ENCODE results near the gene EML6.

The EML6 gene

GRCh38 chr2:54927085-54927750, 203.8 kb downstream of the EML6 start:
- Histone ChIP-seq H3K27ac (ENCODE audit: low read length) (no peak overlapping the region), H3K9ac (ENCODE audit: low read length in 2 of 2) (no peak overlapping the region), H3K9me3 (ENCODE audit: control insufficient read depth in 2 of 2, low read length in 2 of 2) (no peaks in the 10 kb centered on the region), H3K36me3 (ENCODE audit: control insufficient read depth in 2 of 2, insufficient read depth in 2 of 2, low read length in 2 of 2) (no peaks in the 10 kb centered on the region), H3K4me3 (ENCODE audit: low read length in 2 of 2) (no peak overlapping the region), H3K27me3 (ENCODE audit: control insufficient read depth in 1 of 2, insufficient read depth in 2 of 2, low read length in 2 of 2) (no peaks in the 10 kb centered on the region), H3K4me1 (ENCODE audit: control insufficient read depth, insufficient read depth, low read length) (peaks cover 4% of the 10 kb centered on the region)

- H3K27me3 ChIP-seq (ENCODE audit: control insufficient read depth in 1 of 2, insufficient read depth in 2 of 2, low read length in 2 of 2): no peaks in the 10 kb centered on the region
- peaks cover 4% of the 10 kb centered on the region for H3K4me1 ChIP-seq (ENCODE audit: control insufficient read depth, insufficient read depth, low read length)
- H3K27ac ChIP-seq (ENCODE audit: low read length): no peak overlapping the region
- no peak overlapping the region for H3K9ac ChIP-seq (ENCODE audit: low read length in 2 of 2)
- no peak overlapping the region for H3K4me3 ChIP-seq (ENCODE audit: low read length in 2 of 2)
- no peaks in the 10 kb centered on the region for H3K36me3 ChIP-seq (ENCODE audit: control insufficient read depth in 2 of 2, insufficient read depth in 2 of 2, low read length in 2 of 2)
- H3K9me3 ChIP-seq (ENCODE audit: control insufficient read depth in 2 of 2, low read length in 2 of 2): no peaks in the 10 kb centered on the region
Measured at GRCh38 chr2:54927751-54928615, 204.5 kb downstream of the EML6 start.

GRCh38 chr2:54928719-54929118, 205.3 kb downstream of the EML6 start:
- H3K9me3 ChIP-seq (ENCODE audit: control insufficient read depth in 2 of 2, low read length in 2 of 2): no peaks in the 10 kb centered on the region
- peaks cover 4% of the 10 kb centered on the region for H3K4me1 ChIP-seq (ENCODE audit: control insufficient read depth, insufficient read depth, low read length)
- H3K36me3 ChIP-seq (ENCODE audit: control insufficient read depth in 2 of 2, insufficient read depth in 2 of 2, low read length in 2 of 2): no peaks in the 10 kb centered on the region
- H3K4me3 ChIP-seq (ENCODE audit: low read length in 2 of 2): no peak overlapping the region
- H3K9ac ChIP-seq (ENCODE audit: low read length in 2 of 2): no peak overlapping the region
- no peak overlapping the region for H3K27ac ChIP-seq (ENCODE audit: low read length)
- H3K27me3 ChIP-seq (ENCODE audit: control insufficient read depth in 1 of 2, insufficient read depth in 2 of 2, low read length in 2 of 2): no peaks in the 10 kb centered on the region

GRCh38 chr2:54931473-54931872, 208.0 kb downstream of the EML6 start:
- no peaks in the 10 kb centered on the region for H3K36me3 ChIP-seq (ENCODE audit: control insufficient read depth in 2 of 2, insufficient read depth in 2 of 2, low read length in 2 of 2)
- H3K9ac ChIP-seq (ENCODE audit: low read length in 2 of 2): no peak overlapping the region
- H3K4me1 ChIP-seq (ENCODE audit: control insufficient read depth, insufficient read depth, low read length): peaks cover 4% of the 10 kb centered on the region
- H3K9me3 ChIP-seq (ENCODE audit: control insufficient read depth in 2 of 2, low read length in 2 of 2): no peaks in the 10 kb centered on the region
- no peak overlapping the region for H3K27ac ChIP-seq (ENCODE audit: low read length)
- H3K4me3 ChIP-seq (ENCODE audit: low read length in 2 of 2): no peak overlapping the region
- no peaks in the 10 kb centered on the region for H3K27me3 ChIP-seq (ENCODE audit: control insufficient read depth in 1 of 2, insufficient read depth in 2 of 2, low read length in 2 of 2)

GRCh38 chr2:54935389-54935788, 211.9 kb downstream of the EML6 start:
- H3K9me3 ChIP-seq (ENCODE audit: control insufficient read depth in 2 of 2, low read length in 2 of 2): peaks cover 4 to 5% of the 10 kb centered on the region in 2 donors
- no peak overlapping the region for H3K27ac ChIP-seq (ENCODE audit: low read length)
- no peaks in the 10 kb centered on the region for H3K36me3 ChIP-seq (ENCODE audit: control insufficient read depth in 2 of 2, insufficient read depth in 2 of 2, low read length in 2 of 2)
- no peak overlapping the region for H3K9ac ChIP-seq (ENCODE audit: low read length in 2 of 2)
- no peaks in the 10 kb centered on the region for H3K4me1 ChIP-seq (ENCODE audit: control insufficient read depth, insufficient read depth, low read length)
- H3K27me3 ChIP-seq (ENCODE audit: control insufficient read depth in 1 of 2, insufficient read depth in 2 of 2, low read length in 2 of 2): no peaks in the 10 kb centered on the region
- no peak overlapping the region for H3K4me3 ChIP-seq (ENCODE audit: low read length in 2 of 2)

GRCh38 chr2:54936766-54937165, 213.3 kb downstream of the EML6 start:
- no peak overlapping the region for H3K4me3 ChIP-seq (ENCODE audit: low read length in 2 of 2)
- H3K9me3 ChIP-seq (ENCODE audit: control insufficient read depth in 2 of 2, low read length in 2 of 2): peaks cover 4 to 5% of the 10 kb centered on the region in 2 donors
- no peaks in the 10 kb centered on the region for H3K27me3 ChIP-seq (ENCODE audit: control insufficient read depth in 1 of 2, insufficient read depth in 2 of 2, low read length in 2 of 2)
- H3K9ac ChIP-seq (ENCODE audit: low read length in 2 of 2): no peak overlapping the region
- no peaks in the 10 kb centered on the region for H3K36me3 ChIP-seq (ENCODE audit: control insufficient read depth in 2 of 2, insufficient read depth in 2 of 2, low read length in 2 of 2)
- no peak overlapping the region for H3K27ac ChIP-seq (ENCODE audit: low read length)
- H3K4me1 ChIP-seq (ENCODE audit: control insufficient read depth, insufficient read depth, low read length): no peaks in the 10 kb centered on the region

GRCh38 chr2:54939446-54940118, 216.1 kb downstream of the EML6 start:
- Histone ChIP-seq H3K4me1 (ENCODE audit: control insufficient read depth, insufficient read depth, low read length) (no peaks in the 10 kb centered on the region), H3K9me3 (ENCODE audit: control insufficient read depth in 2 of 2, low read length in 2 of 2) (peaks cover 4 to 5% of the 10 kb centered on the region in 2 donors), H3K9ac (ENCODE audit: low read length in 2 of 2) (no peak overlapping the region), H3K27ac (ENCODE audit: low read length) (no peak overlapping the region), H3K27me3 (ENCODE audit: control insufficient read depth in 1 of 2, insufficient read depth in 2 of 2, low read length in 2 of 2) (no peaks in the 10 kb centered on the region), H3K4me3 (ENCODE audit: low read length in 2 of 2) (no peak overlapping the region), H3K36me3 (ENCODE audit: control insufficient read depth in 2 of 2, insufficient read depth in 2 of 2, low read length in 2 of 2) (no peaks in the 10 kb centered on the region)

GRCh38 chr2:54940723-54941122, 217.3 kb downstream of the EML6 start:
- peaks cover 4% of the 10 kb centered on the region for H3K4me1 ChIP-seq (ENCODE audit: control insufficient read depth, insufficient read depth, low read length)
- H3K27me3 ChIP-seq (ENCODE audit: control insufficient read depth in 1 of 2, insufficient read depth in 2 of 2, low read length in 2 of 2): no peaks in the 10 kb centered on the region
- H3K36me3 ChIP-seq (ENCODE audit: control insufficient read depth in 2 of 2, insufficient read depth in 2 of 2, low read length in 2 of 2): no peaks in the 10 kb centered on the region
- no peak overlapping the region for H3K9ac ChIP-seq (ENCODE audit: low read length in 2 of 2)
- H3K27ac ChIP-seq (ENCODE audit: low read length): no peak overlapping the region
- peaks cover 4 to 5% of the 10 kb centered on the region in 2 donors for H3K9me3 ChIP-seq (ENCODE audit: control insufficient read depth in 2 of 2, low read length in 2 of 2)
- no peak overlapping the region for H3K4me3 ChIP-seq (ENCODE audit: low read length in 2 of 2)

GRCh38 chr2:54941248-54941984, 218.0 kb downstream of the EML6 start:
- Histone ChIP-seq H3K9ac (ENCODE audit: low read length in 2 of 2) (no peak overlapping the region), H3K27ac (ENCODE audit: low read length) (no peak overlapping the region), H3K4me3 (ENCODE audit: low read length in 2 of 2) (no peak overlapping the region), H3K36me3 (ENCODE audit: control insufficient read depth in 2 of 2, insufficient read depth in 2 of 2, low read length in 2 of 2) (no peaks in the 10 kb centered on the region), H3K27me3 (ENCODE audit: control insufficient read depth in 1 of 2, insufficient read depth in 2 of 2, low read length in 2 of 2) (no peaks in the 10 kb centered on the region), H3K9me3 (ENCODE audit: control insufficient read depth in 2 of 2, low read length in 2 of 2) (peaks cover 4 to 5% of the 10 kb centered on the region in 2 donors), H3K4me1 (ENCODE audit: control insufficient read depth, insufficient read depth, low read length) (peaks cover 9% of the 10 kb centered on the region)

- Histone ChIP-seq H3K36me3 (ENCODE audit: control insufficient read depth in 2 of 2, insufficient read depth in 2 of 2, low read length in 2 of 2) (no peaks in the 10 kb centered on the region), H3K9ac (ENCODE audit: low read length in 2 of 2) (no peak overlapping the region), H3K4me1 (ENCODE audit: control insufficient read depth, insufficient read depth, low read length) (peaks cover 9% of the 10 kb centered on the region), H3K27me3 (ENCODE audit: control insufficient read depth in 1 of 2, insufficient read depth in 2 of 2, low read length in 2 of 2) (no peaks in the 10 kb centered on the region), H3K9me3 (ENCODE audit: control insufficient read depth in 2 of 2, low read length in 2 of 2) (peaks cover 4 to 5% of the 10 kb centered on the region in 2 donors), H3K27ac (ENCODE audit: low read length) (no peak overlapping the region), H3K4me3 (ENCODE audit: low read length in 2 of 2) (no peak overlapping the region)
Measured at GRCh38 chr2:54942373-54942772, 218.9 kb downstream of the EML6 start.
